Measurements from ENCODE around the gene DNAJB2. TPM values are rescaled to one million over a fixed set of nuclear protein-coding genes. Genes with fewer than 3 reads are reported as not detected.

DNAJB2 gene
- total RNA-seq, 4 donors from 2014 or later = 33.3 to 84.8 (median 50.7) TPM

GRCh38 chr2:219290381-219291171 lies 11.4 kb downstream of the DNAJB2 start:
- Histone ChIP-seq H3K9me3 (no peaks in the 10 kb centered on the region), H3K27me3 (no peaks in the 10 kb centered on the region), H3K4me1 (peaks cover 9 to 50% (median 45%) of the 10 kb centered on the region in 4 donors), H3K4me3 (no peak overlapping the region), H3K27ac (replicated peaks in 1 of 4) (peak overlapping the region; percentile 56 to 73 (median 68)), H3K36me3 (peaks cover 0 to 13% (median 10%) of the 10 kb centered on the region in 4 donors)
- WGBS = 89% methylated on average over 13 of the region's 16 CpGs
- TF ChIP-seq POLR2AphosphoS5 (IDR thresholded peaks at IDR 0.05) (no peak), POLR2A (IDR thresholded peaks at IDR 0.05; ENCODE audit: low read depth) (no peak), EP300 (IDR thresholded peaks at IDR 0.05) (no peak)
- TF ChIP-seq, protein P1, sequence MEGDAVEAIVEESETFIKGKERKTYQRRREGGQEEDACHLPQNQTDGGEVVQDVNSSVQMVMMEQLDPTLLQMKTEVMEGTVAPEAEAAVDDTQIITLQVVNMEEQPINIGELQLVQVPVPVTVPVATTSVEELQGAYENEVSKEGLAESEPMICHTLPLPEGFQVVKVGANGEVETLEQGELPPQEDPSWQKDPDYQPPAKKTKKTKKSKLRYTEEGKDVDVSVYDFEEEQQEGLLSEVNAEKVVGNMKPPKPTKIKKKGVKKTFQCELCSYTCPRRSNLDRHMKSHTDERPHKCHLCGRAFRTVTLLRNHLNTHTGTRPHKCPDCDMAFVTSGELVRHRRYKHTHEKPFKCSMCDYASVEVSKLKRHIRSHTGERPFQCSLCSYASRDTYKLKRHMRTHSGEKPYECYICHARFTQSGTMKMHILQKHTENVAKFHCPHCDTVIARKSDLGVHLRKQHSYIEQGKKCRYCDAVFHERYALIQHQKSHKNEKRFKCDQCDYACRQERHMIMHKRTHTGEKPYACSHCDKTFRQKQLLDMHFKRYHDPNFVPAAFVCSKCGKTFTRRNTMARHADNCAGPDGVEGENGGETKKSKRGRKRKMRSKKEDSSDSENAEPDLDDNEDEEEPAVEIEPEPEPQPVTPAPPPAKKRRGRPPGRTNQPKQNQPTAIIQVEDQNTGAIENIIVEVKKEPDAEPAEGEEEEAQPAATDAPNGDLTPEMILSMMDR (IDR thresholded peaks at IDR 0.05) = no peak
- DNase-seq (ENCODE audit: extremely low spot score) = no peak
- intact Hi-C loops (cut with DNase I) = loop anchor here (10.0 kb wide), 1 partner anchor 46 kb away; the partner anchor contains the start of genes GLB1L and STK16

DNA sequence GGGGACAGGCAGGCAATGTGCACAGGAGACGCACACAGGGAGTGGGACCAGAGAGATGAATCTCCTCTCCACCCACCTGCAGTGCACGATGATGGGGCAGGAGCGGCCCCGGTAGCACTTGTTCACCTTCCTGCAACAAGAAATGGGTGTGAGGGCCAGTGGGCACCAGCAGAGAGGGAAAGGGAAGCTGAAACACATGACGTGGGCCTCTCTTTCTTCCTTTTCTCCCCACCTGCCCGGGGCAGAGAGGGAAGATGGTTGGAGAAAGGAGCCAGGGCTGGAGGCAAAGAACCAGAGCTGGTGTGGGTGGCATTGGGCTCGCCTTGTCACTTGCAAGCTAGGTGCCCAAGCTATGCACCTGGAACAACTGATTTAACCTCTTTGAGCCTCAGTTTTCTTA lies 12.2 kb downstream of the DNAJB2 start:
- H3K4me3 ChIP-seq = no peak overlapping the region
- intact Hi-C loops (cut with DNase I) = loop anchor here (10.0 kb wide), 1 partner anchor 47 kb away; the partner anchor contains the start of genes GLB1L and STK16
- H3K4me1 ChIP-seq = peaks cover 9 to 42% (median 37%) of the 10 kb centered on the region in 4 donors
- H3K27ac ChIP-seq (replicated peaks in 1 of 4) = no peak overlapping the region
- no peaks in the 10 kb centered on the region for H3K9me3 ChIP-seq
- H3K27me3 ChIP-seq = no peaks in the 10 kb centered on the region
- TF ChIP-seq EP300 (IDR thresholded peaks at IDR 0.05) (no peak), POLR2AphosphoS5 (IDR thresholded peaks at IDR 0.05) (no peak), POLR2A (IDR thresholded peaks at IDR 0.05; ENCODE audit: low read depth) (no peak)
- TF ChIP-seq, protein P1 (IDR thresholded peaks at IDR 0.05) = no peak
- DNase-seq (ENCODE audit: extremely low spot score) = no peak
- 89% methylated on average over 7 of the region's 7 CpGs for WGBS
- peaks cover 0 to 4% (median 3%) of the 10 kb centered on the region in 4 donors for H3K36me3 ChIP-seq

GRCh38 chr2:219291910-219292490 lies 12.8 kb downstream of the DNAJB2 start:
- Histone ChIP-seq H3K4me3 (no peak overlapping the region), H3K36me3 (no peaks in the 10 kb centered on the region), H3K27ac (replicated peaks in 1 of 4) (no peak overlapping the region), H3K4me1 (peaks cover 9 to 37% (median 32%) of the 10 kb centered on the region in 4 donors), H3K9me3 (no peaks in the 10 kb centered on the region), H3K27me3 (no peaks in the 10 kb centered on the region)
- intact Hi-C loops (cut with DNase I) = loop anchor here (10.0 kb wide), 1 partner anchor 47 kb away; the partner anchor contains the start of genes GLB1L and STK16
- TF ChIP-seq POLR2A (IDR thresholded peaks at IDR 0.05; ENCODE audit: low read depth) (no peak), POLR2AphosphoS5 (IDR thresholded peaks at IDR 0.05) (no peak), EP300 (IDR thresholded peaks at IDR 0.05) (no peak)
- TF ChIP-seq, protein P1 (IDR thresholded peaks at IDR 0.05) = no peak
- WGBS = 73% methylated on average over 3 of the region's 4 CpGs
- DNase-seq (ENCODE audit: extremely low spot score) = no peak

DNA sequence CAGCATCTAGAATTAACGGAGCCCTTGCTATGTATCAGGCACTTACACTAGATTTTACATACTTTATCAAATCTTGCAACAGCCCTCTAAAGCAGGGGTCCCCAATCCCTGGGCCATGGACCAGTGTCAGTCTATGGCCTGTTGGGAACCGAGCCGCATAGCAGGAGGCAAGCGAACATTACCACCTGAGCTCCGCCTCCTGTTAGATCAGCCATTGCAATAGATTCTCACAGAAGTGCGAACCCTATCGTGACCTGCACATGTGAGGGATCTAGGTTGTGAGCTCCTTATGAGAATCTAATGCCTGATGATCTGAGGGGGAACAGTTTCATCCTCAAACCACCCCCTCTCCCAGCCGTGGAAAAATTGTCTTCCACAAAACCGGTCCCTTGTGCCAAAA lies 13.4 kb downstream of the DNAJB2 start:
- Histone ChIP-seq H3K27ac (replicated peaks in 1 of 4) (no peak overlapping the region), H3K27me3 (no peaks in the 10 kb centered on the region), H3K4me3 (no peak overlapping the region), H3K4me1 (peaks cover 9 to 37% (median 31%) of the 10 kb centered on the region in 4 donors), H3K9me3 (no peaks in the 10 kb centered on the region), H3K36me3 (no peaks in the 10 kb centered on the region)
- no peak for DNase-seq (ENCODE audit: extremely low spot score)
- TF ChIP-seq POLR2AphosphoS5 (IDR thresholded peaks at IDR 0.05) (no peak), POLR2A (IDR thresholded peaks at IDR 0.05; ENCODE audit: low read depth) (no peak), EP300 (IDR thresholded peaks at IDR 0.05) (no peak)
- TF ChIP-seq, protein P1 (IDR thresholded peaks at IDR 0.05) = no peak
- intact Hi-C loops (cut with DNase I) = loop anchor here (10.0 kb wide), 1 partner anchor 48 kb away; the partner anchor contains the start of genes GLB1L and STK16
- WGBS = 85% methylated on average over 9 of the region's 9 CpGs

Measured in esophagus muscularis mucosa (tissue), 4 donors.